Mesenchymal stem cell (in vitro differentiated cells and primary cell): ENCODE data around the gene NPHP4.

Experiments
- DNase-seq: peaks from one replicate; pipeline ENCODE4 v3.0.0-alpha.2; 2013
- H2AFZ ChIP-seq: one replicate; pipeline ENCODE4 v1.6.1; 2013; ENCODE audit warnings: low read depth, mild to moderate bottlenecking, control low read depth, inconsistent platforms, low read length, moderate library complexity
- H2AK5ac ChIP-seq: 2 replicates; pipeline ENCODE4 v1.6.1; 2013; ENCODE audit warnings: low read length, moderate library complexity, mild to moderate bottlenecking, inconsistent platforms; ENCODE audit not compliant: severe bottlenecking
- H2BK120ac ChIP-seq: one replicate; pipeline ENCODE4 v1.6.1; 2013; ENCODE audit warnings: low read depth, mild to moderate bottlenecking, inconsistent platforms, low read length, moderate library complexity
- H2BK12ac ChIP-seq, 2 experiments: one replicate each; pipeline ENCODE4 v1.6.1; 2013; ENCODE audit warnings: inconsistent platforms in 2 of 2, low read length in 2 of 2, mild to moderate bottlenecking in 2 of 2, moderate library complexity in 2 of 2, control low read depth in 1 of 2
- H2BK15ac ChIP-seq: one replicate; pipeline ENCODE4 v1.6.1; 2013; ENCODE audit warnings: mild to moderate bottlenecking, low read depth, inconsistent platforms; ENCODE audit not compliant: poor library complexity, severe bottlenecking
- H2BK5ac ChIP-seq: 2 replicates; pipeline ENCODE4 v1.6.1; 2013; ENCODE audit warnings: low read depth, mild to moderate bottlenecking, low read length, control low read depth, inconsistent platforms; ENCODE audit not compliant: poor library complexity, severe bottlenecking
- H3K14ac ChIP-seq, 2 experiments: one replicate each; pipeline ENCODE4 v1.6.1; 2013; ENCODE audit warnings: inconsistent platforms in 2 of 2, low read length in 2 of 2, control low read depth in 1 of 2, mild to moderate bottlenecking in 1 of 2, moderate library complexity in 1 of 2
- H3K18ac ChIP-seq, 2 experiments: one replicate each; pipeline ENCODE4 v1.6.1; 2013; ENCODE audit warnings: inconsistent platforms in 2 of 2, low read length in 2 of 2, control low read depth in 1 of 2, low read depth in 1 of 2, mild to moderate bottlenecking in 1 of 2
- H3K23ac ChIP-seq, 2 experiments: one replicate each; pipeline ENCODE4 v1.6.1; 2013; ENCODE audit warnings: inconsistent platforms in 2 of 2, low read length in 2 of 2, mild to moderate bottlenecking in 2 of 2, moderate library complexity in 2 of 2, control low read depth in 1 of 2
- H3K27ac ChIP-seq: 2 replicates; pipeline ENCODE4 v1.5.1; 2013; ENCODE audit warnings: mild to moderate bottlenecking, moderate library complexity, low read length, control low read depth, inconsistent platforms; ENCODE audit not compliant: poor library complexity, severe bottlenecking
- H3K27me3 ChIP-seq, 2 experiments: 2 replicates each; pipeline versions ENCODE4 v1.6.1 to v1.7.0; 2013; ENCODE audit warnings: low read length in 2 of 2, mild to moderate bottlenecking in 2 of 2, moderate library complexity in 2 of 2, control low read depth in 1 of 2, inconsistent platforms in 1 of 2; ENCODE audit not compliant: control insufficient read depth in 1 of 2, insufficient read depth in 1 of 2
- H3K36me3 ChIP-seq, 2 experiments: 2 replicates each; pipeline versions ENCODE4 v1.6.1 to v1.7.0; 2013; ENCODE audit warnings: low read length in 2 of 2, control low read depth in 1 of 2, inconsistent platforms in 1 of 2, low read depth in 1 of 2, mild to moderate bottlenecking in 1 of 2; ENCODE audit not compliant: insufficient read depth in 2 of 2, control insufficient read depth in 1 of 2
- H3K4ac ChIP-seq, 2 experiments: one replicate each; pipeline ENCODE4 v1.6.1; 2013; ENCODE audit warnings: inconsistent platforms in 2 of 2, low read length in 2 of 2, mild to moderate bottlenecking in 2 of 2, moderate library complexity in 2 of 2, control low read depth in 1 of 2, low read depth in 1 of 2
- H3K4me1 ChIP-seq: 2 replicates; pipeline ENCODE4 v1.6.1; 2013; ENCODE audit warnings: low read depth, low read length, control low read depth; ENCODE audit not compliant: control insufficient read depth, insufficient read depth
- H3K4me2 ChIP-seq: 2 replicates; pipeline ENCODE4 v1.6.1; 2013; ENCODE audit warnings: low read length, mild to moderate bottlenecking, inconsistent platforms; ENCODE audit not compliant: poor library complexity, severe bottlenecking
- H3K4me3 ChIP-seq, 2 experiments: 2 replicates each; pipeline versions ENCODE4 v1.5.1 to v1.7.0; 2013; ENCODE audit warnings: low read length in 2 of 2, mild to moderate bottlenecking in 2 of 2, control low read depth in 1 of 2, low read depth in 1 of 2; ENCODE audit not compliant: insufficient read depth in 1 of 2
- H3K79me1 ChIP-seq: replicated peaks from 2 replicates; pipeline ENCODE4 v1.6.1; 2013; ENCODE audit warnings: mild to moderate bottlenecking, control low read depth, low read length, inconsistent platforms; ENCODE audit not compliant: poor library complexity, severe bottlenecking
- H3K9ac ChIP-seq: 2 replicates; pipeline ENCODE4 v1.7.0; 2013; ENCODE audit warnings: mild to moderate bottlenecking, low read length, moderate library complexity
- H3K9me3 ChIP-seq: 2 replicates; pipeline ENCODE4 v1.7.0; 2013; ENCODE audit warnings: mild to moderate bottlenecking, low read length; ENCODE audit not compliant: control insufficient read depth
- H4K8ac ChIP-seq: one replicate; pipeline ENCODE4 v1.6.1; 2013; ENCODE audit warnings: inconsistent platforms, mild to moderate bottlenecking, low read length, moderate library complexity
- H4K91ac ChIP-seq: one replicate; pipeline ENCODE4 v1.6.1; 2013; ENCODE audit warnings: mild to moderate bottlenecking, low read length, inconsistent platforms
- WGBS: methylation state at CpG from one replicate; pipeline ENCODE4 v1.1.7; 2013; ENCODE audit warnings: mixed read lengths; 5-methylcytosine and 5-hydroxymethylcytosine counted together

The NPHP4 gene

DNA sequence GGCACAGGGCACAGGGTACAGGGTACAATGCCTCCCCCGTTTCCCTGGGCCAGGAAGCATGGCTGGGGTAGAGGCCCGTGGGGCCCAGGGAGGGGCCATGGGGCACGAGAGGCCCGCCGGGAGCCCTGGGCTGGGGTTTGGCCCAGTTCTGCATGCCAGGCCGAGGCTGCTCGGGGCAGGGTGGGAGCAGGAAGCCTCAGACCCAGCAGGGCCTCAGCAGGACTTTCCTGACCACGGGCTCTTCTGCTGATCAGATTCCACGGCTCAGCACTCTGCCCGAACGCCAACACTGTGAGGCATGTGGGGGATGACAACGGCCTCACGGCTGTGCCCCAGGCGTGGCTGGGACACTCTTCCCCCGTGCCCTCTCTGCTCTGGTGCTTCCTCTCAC, 104.3 kb downstream of the NPHP4 start:
- H3K79me1 ChIP-seq = no peaks in the 10 kb centered on the region
- no peak overlapping the region for H3K23ac ChIP-seq
- no peaks in the 10 kb centered on the region for H3K9me3 ChIP-seq
- H2BK5ac ChIP-seq = no peak overlapping the region
- H3K4me1 ChIP-seq = peaks cover 35% of the 10 kb centered on the region
- no peak overlapping the region for H2BK120ac ChIP-seq
- H2AFZ ChIP-seq = no peak overlapping the region
- peak overlapping the region; percentile 32 for H3K27ac ChIP-seq
- WGBS = 96% methylated on average over 15 of the region's 15 CpGs
- peaks cover 8 to 18% of the 10 kb centered on the region in 2 experiments for H3K36me3 ChIP-seq
- H3K9ac ChIP-seq = no peak overlapping the region
- H3K4ac ChIP-seq = no peak overlapping the region
- no peak overlapping the region for H3K4me3 ChIP-seq
- H2BK12ac ChIP-seq = no peak overlapping the region
- H3K18ac ChIP-seq = no peak overlapping the region
- H2BK15ac ChIP-seq = no peak overlapping the region
- H4K8ac ChIP-seq = no peak overlapping the region
- no peak overlapping the region for H4K91ac ChIP-seq
- no peak overlapping the region for H2AK5ac ChIP-seq
- H3K4me2 ChIP-seq = no peak overlapping the region
- H3K27me3 ChIP-seq = no peaks in the 10 kb centered on the region
- no peak for DNase-seq
- no peak overlapping the region for H3K14ac ChIP-seq

DNA sequence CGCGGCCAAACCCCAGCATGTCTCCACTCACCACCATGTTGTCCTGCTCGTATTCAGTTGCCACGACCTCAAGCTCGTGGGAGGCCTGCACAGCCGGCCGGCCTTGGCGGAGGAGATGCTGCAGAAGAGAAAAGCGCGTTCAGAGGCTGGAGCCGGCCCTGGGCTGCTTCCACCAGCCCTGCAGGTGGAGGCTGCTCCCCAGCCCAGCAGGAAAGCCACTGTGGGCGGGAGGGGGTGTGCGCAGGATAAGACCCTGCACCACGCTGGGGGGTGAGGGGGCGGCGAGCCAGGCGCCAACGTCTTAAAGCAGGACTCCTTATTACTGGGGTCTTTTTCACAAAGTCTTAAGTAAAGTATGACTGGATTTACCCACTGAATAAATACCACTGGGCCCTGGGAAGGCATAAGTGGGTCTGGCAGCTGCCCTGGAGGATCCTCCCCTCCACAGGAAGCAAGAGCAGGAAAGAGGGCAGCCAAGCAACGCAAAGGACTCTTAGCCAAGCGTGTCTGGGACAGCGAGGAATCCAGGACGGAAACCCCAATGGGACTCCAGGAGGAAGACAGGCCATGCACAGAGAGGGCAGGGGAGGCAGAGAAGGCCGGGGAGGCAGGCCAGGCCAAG, 104.8 kb downstream of the NPHP4 start:
- Histone ChIP-seq H3K36me3 (peaks cover 8 to 23% of the 10 kb centered on the region in 2 experiments), H3K27ac (peak overlapping the region; percentile 32), H3K23ac (peak overlapping the region in 1 of 2 experiments; percentile 11), H3K4me3 (no peak overlapping the region), H2BK120ac (no peak overlapping the region), H4K8ac (peak overlapping the region; percentile 20), H3K9me3 (no peaks in the 10 kb centered on the region), H2BK12ac (no peak overlapping the region), H3K4ac (no peak overlapping the region), H3K4me2 (no peak overlapping the region), H2BK15ac (no peak overlapping the region), H2BK5ac (no peak overlapping the region), H2AK5ac (no peak overlapping the region), H3K18ac (no peak overlapping the region), H4K91ac (no peak overlapping the region), H3K79me1 (no peaks in the 10 kb centered on the region), H3K4me1 (peaks cover 37% of the 10 kb centered on the region), H3K9ac (no peak overlapping the region), H2AFZ (no peak overlapping the region), H3K27me3 (no peaks in the 10 kb centered on the region), H3K14ac (no peak overlapping the region)
- 90% methylated on average over 18 of the region's 23 CpGs for WGBS
- no peak for DNase-seq

DNA sequence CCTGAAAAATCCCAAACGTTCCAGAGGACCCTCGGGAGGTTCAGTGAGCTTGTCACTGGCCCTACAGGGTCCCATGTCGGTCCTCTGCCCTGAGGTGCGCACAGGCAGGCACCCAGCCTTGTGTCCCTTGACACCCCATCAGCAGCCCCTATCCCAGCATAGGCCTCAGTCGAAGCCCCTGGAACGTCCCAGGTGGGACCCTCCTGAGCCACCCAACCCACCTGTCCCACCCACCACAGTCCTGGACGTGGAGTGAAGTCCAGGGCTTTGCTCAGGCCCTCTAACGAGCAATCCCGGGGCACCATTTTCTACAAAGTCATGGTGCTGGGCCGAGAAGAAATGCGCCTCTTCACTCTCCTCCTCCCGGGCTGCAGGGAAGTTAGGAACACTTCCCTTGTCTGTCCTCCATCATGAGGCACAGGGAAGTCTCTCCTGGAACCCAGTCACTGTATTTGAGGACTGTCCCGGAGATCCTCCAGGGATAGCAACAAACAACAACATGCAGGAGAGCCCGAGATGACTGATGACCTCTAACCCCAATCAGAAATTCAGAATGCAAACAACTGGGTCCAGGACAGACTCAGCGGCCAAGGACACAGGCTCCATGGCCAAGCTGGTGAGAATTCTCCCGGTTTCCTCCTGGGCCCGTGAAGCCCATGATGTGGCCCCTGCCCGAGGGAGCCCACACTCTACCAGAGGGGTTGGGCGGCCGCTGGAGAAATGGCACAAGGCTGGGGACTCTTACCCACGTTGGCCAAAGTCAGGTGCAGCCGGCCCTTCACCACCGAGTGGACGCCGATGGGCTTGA, 105.5 kb downstream of the NPHP4 start:
- Histone ChIP-seq H3K4ac (no peak overlapping the region), H3K9ac (no peak overlapping the region), H3K4me2 (no peak overlapping the region), H3K27ac (no peak overlapping the region), H2BK120ac (no peak overlapping the region), H3K27me3 (no peaks in the 10 kb centered on the region), H3K36me3 (peaks cover 10 to 27% of the 10 kb centered on the region in 2 experiments), H3K23ac (no peak overlapping the region), H3K9me3 (no peaks in the 10 kb centered on the region), H3K18ac (no peak overlapping the region), H2BK12ac (no peak overlapping the region), H2AFZ (no peak overlapping the region), H4K91ac (no peak overlapping the region), H2AK5ac (peak overlapping the region; percentile 9), H2BK5ac (no peak overlapping the region), H3K4me1 (peaks cover 33% of the 10 kb centered on the region), H3K79me1 (no peaks in the 10 kb centered on the region), H3K4me3 (no peak overlapping the region), H2BK15ac (no peak overlapping the region), H3K14ac (no peak overlapping the region), H4K8ac (peak overlapping the region; percentile 20)
- DNase-seq = no peak
- WGBS = 90% methylated on average over 25 of the region's 25 CpGs

DNA sequence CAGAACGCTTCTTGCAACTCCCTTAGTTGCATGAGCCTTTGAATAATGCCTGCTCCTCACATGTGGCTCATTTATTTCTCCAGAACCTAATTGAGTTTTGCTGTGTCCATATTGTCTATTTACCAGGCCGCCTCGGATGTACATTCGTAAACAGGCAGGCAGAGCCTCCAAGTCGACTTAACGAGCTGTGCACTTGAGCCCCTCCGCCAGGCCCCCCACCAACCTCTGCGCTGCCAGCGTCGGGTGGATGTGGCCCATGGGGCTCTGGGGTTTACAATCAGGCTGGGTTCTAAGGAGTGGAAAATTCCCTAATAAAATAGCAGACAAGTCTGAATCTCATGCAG, 106.1 kb downstream of the NPHP4 start:
- no peak overlapping the region for H3K23ac ChIP-seq
- no peak for DNase-seq
- H2AK5ac ChIP-seq = no peak overlapping the region
- H2BK5ac ChIP-seq = no peak overlapping the region
- H2BK12ac ChIP-seq = no peak overlapping the region
- no peak overlapping the region for H3K9ac ChIP-seq
- H3K4ac ChIP-seq = no peak overlapping the region
- no peak overlapping the region for H3K14ac ChIP-seq
- H3K27me3 ChIP-seq = no peaks in the 10 kb centered on the region
- H2BK15ac ChIP-seq = no peak overlapping the region
- 87% methylated on average over 10 of the region's 10 CpGs for WGBS
- no peak overlapping the region for H4K8ac ChIP-seq
- H3K4me3 ChIP-seq = no peak overlapping the region
- H3K4me2 ChIP-seq = no peak overlapping the region
- peaks cover 11 to 29% of the 10 kb centered on the region in 2 experiments for H3K36me3 ChIP-seq
- no peaks in the 10 kb centered on the region for H3K9me3 ChIP-seq
- H4K91ac ChIP-seq = no peak overlapping the region
- H2BK120ac ChIP-seq = no peak overlapping the region
- no peaks in the 10 kb centered on the region for H3K79me1 ChIP-seq
- H2AFZ ChIP-seq = no peak overlapping the region
- no peak overlapping the region for H3K27ac ChIP-seq
- no peak overlapping the region for H3K18ac ChIP-seq
- peaks cover 31% of the 10 kb centered on the region for H3K4me1 ChIP-seq
